ENCODE data around the gene CRADD. TPM values are rescaled to one million over a fixed set of nuclear protein-coding genes. Genes with fewer than 3 reads are reported as not detected.

The CRADD gene
- total and polyA plus RNA-seq, 4 donors = 6.3 to 28.9 (median 16.6) TPM

DNA sequence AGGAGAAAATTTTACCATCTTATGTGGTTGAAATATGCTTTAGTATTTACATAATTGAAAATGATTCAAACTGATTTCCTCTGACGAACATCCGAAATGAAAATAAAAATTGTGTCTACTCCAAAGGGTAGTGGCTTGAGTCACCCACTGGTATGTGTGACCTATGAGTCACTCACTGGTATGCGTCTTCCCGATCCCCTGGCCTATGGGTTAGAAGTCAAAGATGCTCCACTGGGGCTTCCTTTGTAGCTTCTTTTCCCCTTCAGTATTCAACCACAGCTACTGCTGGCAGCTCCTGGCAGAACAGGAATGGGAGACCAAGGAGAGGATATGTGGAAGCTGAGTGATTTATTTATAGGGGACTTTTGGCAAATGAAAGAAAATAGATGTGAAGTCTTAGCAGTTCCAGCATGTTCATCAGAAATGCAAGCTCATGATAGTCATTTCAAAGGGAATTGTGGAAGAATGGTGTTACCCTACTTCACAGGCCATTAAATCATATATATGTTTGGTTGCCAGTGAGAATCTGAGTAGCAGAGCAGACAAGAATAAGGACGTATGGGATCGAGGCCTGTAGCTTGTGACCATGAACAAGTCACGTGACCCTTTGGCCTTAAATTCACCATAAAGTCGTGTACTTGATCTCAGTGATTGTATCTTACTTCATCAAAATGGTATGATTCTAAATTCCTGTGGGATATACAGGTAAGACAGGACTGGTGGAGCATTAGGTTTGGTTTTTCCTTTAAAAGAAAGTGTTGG lies 108.3 kb downstream of the CRADD start:
- DNase-seq (peak in 1 of 3 donors; percentile 23), ATAC-seq (ENCODE audit: insufficient read depth, low FRiP score) (peak; percentile 91)
- peaks cover 6 to 37% (median 16%) of the 10 kb centered on the region in 5 donors for H3K4me1 ChIP-seq (ENCODE audit: control insufficient read depth in 5 of 5, insufficient read depth in 5 of 5, low read length in 5 of 5)
- H3K9ac ChIP-seq (ENCODE audit: insufficient read depth in 1 of 2, low read length in 2 of 2) = no peak overlapping the region
- H3K9me3 ChIP-seq (ENCODE audit: control insufficient read depth in 4 of 4, insufficient read depth in 3 of 4, low read length in 3 of 4) = no peaks in the 10 kb centered on the region
- H3K36me3 ChIP-seq (ENCODE audit: control insufficient read depth in 4 of 4, insufficient read depth in 4 of 4, low read length in 4 of 4) = no peaks in the 10 kb centered on the region
- 50 to 82% methylated on average over 8 of the region's 8 CpGs for WGBS, 2 donors
- no peaks in the 10 kb centered on the region for H3K27me3 ChIP-seq (ENCODE audit: control insufficient read depth in 3 of 3, insufficient read depth in 3 of 3, low read length in 2 of 3)
- H3K4me3 ChIP-seq = no peak overlapping the region
- H3K27ac ChIP-seq (ENCODE audit: low read depth in 1 of 2, low read length in 1 of 2) = peak overlapping the region; percentile 84 to 93
- no peak for TF ChIP-seq CTCF (IDR thresholded peaks at IDR 0.05; ENCODE audit: control extremely low read depth, extremely low read depth)

DNA sequence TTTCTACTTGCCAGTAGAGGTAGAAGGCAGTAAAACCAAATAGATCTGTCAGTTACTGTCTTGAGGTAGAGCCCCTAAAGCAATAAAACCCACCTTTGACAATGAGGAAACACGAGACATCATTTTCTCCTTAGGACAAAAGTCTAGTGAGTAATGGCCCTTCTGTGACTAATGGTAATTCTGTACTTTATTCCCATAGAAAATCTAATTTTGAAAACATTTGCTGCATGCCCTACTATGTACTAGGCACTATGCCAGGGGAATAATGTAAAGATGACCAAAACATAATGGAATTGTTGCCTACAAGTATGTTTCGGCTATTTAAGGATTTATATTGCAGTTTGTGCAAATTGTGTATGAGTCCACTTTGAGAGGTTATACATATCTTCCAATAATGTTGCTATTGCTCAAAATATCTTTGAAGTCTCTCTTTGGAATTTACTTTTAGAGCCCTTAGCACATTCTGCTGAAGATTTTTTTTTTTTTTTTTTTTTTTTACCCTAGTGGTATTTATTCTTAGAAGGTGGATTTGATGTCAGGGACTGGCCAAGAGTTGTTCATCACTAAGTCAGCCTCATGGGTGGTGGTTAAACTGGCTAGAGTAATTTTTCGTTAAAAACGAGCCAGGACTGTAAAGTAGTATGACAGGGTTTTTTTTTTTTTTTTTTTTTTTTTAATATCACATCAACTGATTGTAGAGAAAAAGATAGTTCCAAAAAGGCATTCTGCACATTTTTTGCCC lies 109.7 kb downstream of the CRADD start:
- TF ChIP-seq CTCF (IDR thresholded peaks at IDR 0.05; ENCODE audit: control extremely low read depth, extremely low read depth) = no peak
- H3K9ac ChIP-seq (ENCODE audit: insufficient read depth in 1 of 2, low read length in 2 of 2) = no peak overlapping the region
- 90 to 94% methylated on average over 4 of the region's 4 CpGs for WGBS, 2 donors
- no peak for DNase-seq
- H3K27me3 ChIP-seq (ENCODE audit: control insufficient read depth in 3 of 3, insufficient read depth in 3 of 3, low read length in 2 of 3) = no peaks in the 10 kb centered on the region
- peak overlapping the region in 1 of 2 donors; percentile 57 for H3K27ac ChIP-seq (ENCODE audit: low read depth in 1 of 2, low read length in 1 of 2)
- ATAC-seq (ENCODE audit: insufficient read depth, low FRiP score) = no peak
- H3K9me3 ChIP-seq (ENCODE audit: control insufficient read depth in 4 of 4, insufficient read depth in 3 of 4, low read length in 3 of 4) = no peaks in the 10 kb centered on the region
- peaks cover 6 to 41% (median 16%) of the 10 kb centered on the region in 5 donors for H3K4me1 ChIP-seq (ENCODE audit: control insufficient read depth in 5 of 5, insufficient read depth in 5 of 5, low read length in 5 of 5)
- H3K4me3 ChIP-seq = no peak overlapping the region
- H3K36me3 ChIP-seq (ENCODE audit: control insufficient read depth in 4 of 4, insufficient read depth in 4 of 4, low read length in 4 of 4) = no peaks in the 10 kb centered on the region

- ATAC-seq (ENCODE audit: insufficient read depth, low FRiP score) (no peak), DNase-seq (no peak)
- Histone ChIP-seq H3K36me3 (ENCODE audit: control insufficient read depth in 4 of 4, insufficient read depth in 4 of 4, low read length in 4 of 4) (no peaks in the 10 kb centered on the region), H3K4me1 (ENCODE audit: control insufficient read depth in 5 of 5, insufficient read depth in 5 of 5, low read length in 5 of 5) (peaks cover 3 to 33% (median 14%) of the 10 kb centered on the region in 5 donors), H3K4me3 (no peak overlapping the region), H3K9ac (ENCODE audit: insufficient read depth in 1 of 2, low read length in 2 of 2) (no peak overlapping the region), H3K27me3 (ENCODE audit: control insufficient read depth in 3 of 3, insufficient read depth in 3 of 3, low read length in 2 of 3) (no peaks in the 10 kb centered on the region), H3K27ac (ENCODE audit: low read depth in 1 of 2, low read length in 1 of 2) (no peak overlapping the region), H3K9me3 (ENCODE audit: control insufficient read depth in 4 of 4, insufficient read depth in 3 of 4, low read length in 3 of 4) (no peaks in the 10 kb centered on the region)
- no peak for TF ChIP-seq CTCF (IDR thresholded peaks at IDR 0.05; ENCODE audit: control extremely low read depth, extremely low read depth)
- WGBS, 2 donors = 83 to 92% methylated on average over 3 of the region's 3 CpGs
These were observed 111.7 kb downstream of the CRADD start for GRCh38 chr12:93788853-93789252.

Data from lung (tissue), 12 donors.